ENCODE results near the gene MLNR. TPM values are rescaled to one million over a fixed set of nuclear protein-coding genes. Genes with fewer than 3 reads are reported as not detected.

MLNR gene
- total RNA-seq = 0.81 TPM

GRCh38 chr13:49220036-49220855 lies at the start of gene MLNR:
Gene MLNR (plus strand): TSS chr13:49220338. CDS start chr13:49220338, 0 bp downstream.
- DNase-seq (ENCODE audit: low read depth in 2 of 3, low spot score in 2 of 3) = peak in 2 of 3 donors; percentile 79

- no peak for DNase-seq (ENCODE audit: low read depth in 2 of 3, low spot score in 2 of 3)
Measured at GRCh38 chr13:49171359-49171758, 48.8 kb upstream of the MLNR start.

GRCh38 chr13:49183672-49184325 lies 36.3 kb upstream of the MLNR start:
- DNase-seq (ENCODE audit: low read depth in 2 of 3, low spot score in 2 of 3) = no peak

- no peak for DNase-seq (ENCODE audit: low read depth in 2 of 3, low spot score in 2 of 3)
Measured at GRCh38 chr13:49184621-49185020, 35.5 kb upstream of the MLNR start.

GRCh38 chr13:49185264-49185663 lies 34.9 kb upstream of the MLNR start:
- DNase-seq (ENCODE audit: low read depth in 2 of 3, low spot score in 2 of 3) = peak in 2 of 3 donors; percentile 8 to 18

GRCh38 chr13:49190901-49191300 lies 29.2 kb upstream of the MLNR start:
- no peak for DNase-seq (ENCODE audit: low read depth in 2 of 3, low spot score in 2 of 3)

GRCh38 chr13:49206641-49207040 lies 13.5 kb upstream of the MLNR start:
- DNase-seq (ENCODE audit: low read depth in 2 of 3, low spot score in 2 of 3) = no peak

- DNase-seq (ENCODE audit: low read depth in 2 of 3, low spot score in 2 of 3) = no peak
Measured at GRCh38 chr13:49208619-49209018, 11.5 kb upstream of the MLNR start.

- DNase-seq (ENCODE audit: low read depth in 2 of 3, low spot score in 2 of 3) = no peak
Measured at GRCh38 chr13:49210114-49210513, 10.0 kb upstream of the MLNR start.

GRCh38 chr13:49210669-49211068 lies 9.5 kb upstream of the MLNR start:
- no peak for DNase-seq (ENCODE audit: low read depth in 2 of 3, low spot score in 2 of 3)

- DNase-seq (ENCODE audit: low read depth in 2 of 3, low spot score in 2 of 3) = no peak
Measured at GRCh38 chr13:49213539-49213938, 6.6 kb upstream of the MLNR start.

GRCh38 chr13:49213997-49214916 lies 5.9 kb upstream of the MLNR start:
- DNase-seq (ENCODE audit: low read depth in 2 of 3, low spot score in 2 of 3) = no peak

- DNase-seq (ENCODE audit: low read depth in 2 of 3, low spot score in 2 of 3) = peak in 2 of 3 donors; percentile 79 to 90
Measured at GRCh38 chr13:49214917-49215376, 5.2 kb upstream of the MLNR start.

- no peak for DNase-seq (ENCODE audit: low read depth in 2 of 3, low spot score in 2 of 3)
Measured at GRCh38 chr13:49216334-49216733, 3.8 kb upstream of the MLNR start.

- no peak for DNase-seq (ENCODE audit: low read depth in 2 of 3, low spot score in 2 of 3)
Measured at GRCh38 chr13:49217962-49218492, 2.1 kb upstream of the MLNR start.

- no peak for DNase-seq (ENCODE audit: low read depth in 2 of 3, low spot score in 2 of 3)
Measured at GRCh38 chr13:49218493-49219051, 1.6 kb upstream of the MLNR start.

GRCh38 chr13:49219647-49220035 lies 497 bp upstream of the MLNR start:
- DNase-seq (ENCODE audit: low read depth in 2 of 3, low spot score in 2 of 3) = peak in 1 of 3 donors; percentile 27

GRCh38 chr13:49220856-49221589 lies 885 bp downstream of the MLNR start:
- peak in 1 of 3 donors; percentile 14 for DNase-seq (ENCODE audit: low read depth in 2 of 3, low spot score in 2 of 3)

GRCh38 chr13:49221590-49221965 lies 1.4 kb downstream of the MLNR start:
- DNase-seq (ENCODE audit: low read depth in 2 of 3, low spot score in 2 of 3) = no peak

All from hematopoietic multipotent progenitor cell (in vitro differentiated cells).